Uterus (tissue), 4 donors: Measurements from ENCODE around the gene DOCK3. TPM values are rescaled to one million over a fixed set of nuclear protein-coding genes. Genes with fewer than 3 reads are reported as not detected.
"Not testable (repeated sequence)": the region's sequence is repeated elsewhere in the genome, so short reads cannot be mapped to it uniquely, and the experiment has no call there.

Experiments used
- DNase-seq, 2 donors: peaks; one replicate each; pipeline ENCODE4 v3.0.0-alpha.2; 2019 to 2020
- H3K27ac ChIP-seq, 2 donors: fragments of 200-600 bp; sonication (generic); 1 replicate in 1 of 2; 2 replicates in 1 of 2; pipeline ENCODE4 v1.5.1; 2016 to 2018
- H3K27me3 ChIP-seq, 2 donors: fragments of 200-600 bp; sonication (generic); one replicate each; pipeline ENCODE4 v1.5.1; 2018 to 2019; ENCODE audit warnings: control low read depth in 1 of 2
- H3K36me3 ChIP-seq, 2 donors: fragments of 200-600 bp; sonication (generic); one replicate each; pipeline ENCODE4 v1.5.1; 2019; ENCODE audit warnings: control low read depth in 1 of 2
- H3K4me1 ChIP-seq, 2 donors: fragments of 200-600 bp; sonication (generic); one replicate each; pipeline ENCODE4 v1.5.1; 2018 to 2019; ENCODE audit warnings: control low read depth in 1 of 2
- H3K4me3 ChIP-seq, 2 donors: fragments of 200-600 bp; sonication (generic); 1 replicate in 1 of 2; 2 replicates in 1 of 2; pipeline ENCODE4 v1.5.1; 2018 to 2019; ENCODE audit warnings: mild to moderate bottlenecking in 1 of 2
- H3K9me3 ChIP-seq, 2 donors: fragments of 200-600 bp; sonication (generic); one replicate each; pipeline ENCODE4 v1.5.1; 2019; ENCODE audit warnings: control low read depth in 1 of 2
- CTCF ChIP-seq, 4 experiments: fragments of 200-600 bp in 2 of 4; fragments of 450-650 bp in 2 of 4; sonication (generic) in 2 of 4; IDR thresholded peaks; one replicate each; pipeline ENCODE4 v1.5.1; 2016 to 2019; ENCODE audit warnings: antibody characterized with exemption in 4 of 4, mild to moderate bottlenecking in 2 of 4, moderate library complexity in 1 of 4
- POLR2A ChIP-seq, 2 donors: fragments of 450-650 bp; IDR thresholded peaks; one replicate each; pipeline ENCODE4 v1.6.1; 2016; ENCODE audit warnings: antibody characterized with exemption in 2 of 2, mild to moderate bottlenecking in 1 of 2, moderate library complexity in 1 of 2
- intact Hi-C: fragments of 100-400 bp; cut with DNase I; formaldehyde crosslinking; loops from one replicate; pipeline ENCODE4 v1.15.1; 2023; ENCODE audit warnings: low total_unique reads
- total RNA-seq, 4 donors: library from RNA; depleted of rRNA in 3 of 4; stranded (reverse); fragments of >200 nt in 3 of 4; gene quantifications; one replicate each; pipeline versions ENCODE4 v1.1.0 to v1.2.4, GENCODE V29; 2014 to 2023
- donor health status: DM: yes; HTN: yes; CAD: no.

Gene DOCK3
- total RNA-seq, 4 donors from 2014 or later, result under 0.01 to 1.6 (median 0.46) TPM

GRCh38 chr3:51384726-51385473 is 710.2 kb downstream of the DOCK3 start, which contains the start of gene MANF:
Gene MANF, plus strand, starts transcription at chr3:51385291. Its CDS starts 52 bp downstream, at chr3:51385343.
- Histone ChIP-seq H3K4me1 (peaks cover 4 to 8% of the 10 kb centered on the region in 2 donors), H3K36me3 (no peaks in the 10 kb centered on the region), H3K27ac (peak within 1 kb of the TSS; percentile 91 to 96), H3K27me3 (no peaks in the 10 kb centered on the region), H3K4me3 (peak within 1 kb of the TSS; percentile 78 to 96), H3K9me3 (no peaks in the 10 kb centered on the region)
- DNase-seq, result peak; percentile 97
- TF ChIP-seq POLR2A (IDR thresholded peaks at IDR 0.05) (peak; percentile 50 to 87), CTCF (IDR thresholded peaks at IDR 0.05) (peak in 2 of 4 experiments; percentile 42 to 44)
- intact Hi-C loops, result no loop called here

GRCh38 chr3:51385621-51386091 is 710.9 kb downstream of the DOCK3 start:
- Histone ChIP-seq H3K36me3 (no peaks in the 10 kb centered on the region), H3K27ac (peak overlapping the region; percentile 91 to 96), H3K4me3 (peak overlapping the region; percentile 78 to 96), H3K9me3 (no peaks in the 10 kb centered on the region), H3K4me1 (peaks cover 8 to 9% of the 10 kb centered on the region in 2 donors), H3K27me3 (no peaks in the 10 kb centered on the region)
- no peak for DNase-seq
- intact Hi-C loops, result no loop called here
- TF ChIP-seq CTCF (IDR thresholded peaks at IDR 0.05), result no peak
- TF ChIP-seq POLR2A (IDR thresholded peaks at IDR 0.05), result no peak

- H3K4me1 ChIP-seq, result peaks cover 8 to 10% of the 10 kb centered on the region in 2 donors
- intact Hi-C loops, result no loop called here
- TF ChIP-seq CTCF (IDR thresholded peaks at IDR 0.05) (no peak), POLR2A (IDR thresholded peaks at IDR 0.05) (no peak)
- H3K9me3 ChIP-seq, result no peaks in the 10 kb centered on the region
- H3K36me3 ChIP-seq, result no peaks in the 10 kb centered on the region
- peak overlapping the region; percentile 91 to 96 for H3K27ac ChIP-seq
- peak overlapping the region; percentile 78 to 96 for H3K4me3 ChIP-seq
- DNase-seq, result no peak
- no peaks in the 10 kb centered on the region for H3K27me3 ChIP-seq
Observed at GRCh38 chr3:51386159-51386851, 711.6 kb downstream of the DOCK3 start.

GRCh38 chr3:51386852-51387229 is 712.1 kb downstream of the DOCK3 start:
- TF ChIP-seq CTCF (IDR thresholded peaks at IDR 0.05) (no peak), POLR2A (IDR thresholded peaks at IDR 0.05) (no peak)
- no peaks in the 10 kb centered on the region for H3K9me3 ChIP-seq
- H3K27me3 ChIP-seq, result no peaks in the 10 kb centered on the region
- DNase-seq, result no peak
- no peaks in the 10 kb centered on the region for H3K36me3 ChIP-seq
- H3K4me1 ChIP-seq, result peaks cover 8 to 12% of the 10 kb centered on the region in 2 donors
- no peak overlapping the region for H3K27ac ChIP-seq
- intact Hi-C loops, result no loop called here
- no peak overlapping the region for H3K4me3 ChIP-seq

- H3K4me3 ChIP-seq, H3K9me3 ChIP-seq, H3K36me3 ChIP-seq, H3K27ac ChIP-seq, DNase-seq, intact Hi-C loops, H3K27me3 ChIP-seq: not testable (repeated sequence)
- H3K4me1 ChIP-seq, result peaks cover 8 to 16% of the 10 kb centered on the region in 2 donors
Observed at GRCh38 chr3:51387281-51387680, 712.6 kb downstream of the DOCK3 start.
